ENCODE measurements around the gene MYOM1.

MYOM1 gene

GRCh38 chr18:3183103-3183717, 36.6 kb downstream of the MYOM1 start:
- DNase-seq, result no peak

DNA sequence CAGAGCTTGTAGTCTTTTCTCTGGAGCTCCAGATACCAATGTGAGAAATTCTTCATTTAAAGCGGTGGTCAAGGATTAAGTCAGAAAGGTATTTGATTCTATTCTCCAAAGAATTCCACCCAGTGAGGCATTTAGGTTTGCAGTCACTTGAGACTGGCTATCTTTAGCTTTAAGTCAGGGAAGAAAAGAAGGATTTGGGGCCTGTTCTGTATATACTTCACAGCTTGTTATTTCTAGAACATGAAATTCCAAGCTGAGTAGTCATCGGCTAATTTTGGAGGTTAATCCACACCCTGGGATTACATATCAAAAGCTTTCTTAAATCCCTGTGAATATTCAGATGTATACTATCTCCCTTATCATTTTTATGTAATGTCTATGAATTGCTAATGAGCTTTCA, 39.4 kb downstream of the MYOM1 start:
- no peak for DNase-seq

DNA sequence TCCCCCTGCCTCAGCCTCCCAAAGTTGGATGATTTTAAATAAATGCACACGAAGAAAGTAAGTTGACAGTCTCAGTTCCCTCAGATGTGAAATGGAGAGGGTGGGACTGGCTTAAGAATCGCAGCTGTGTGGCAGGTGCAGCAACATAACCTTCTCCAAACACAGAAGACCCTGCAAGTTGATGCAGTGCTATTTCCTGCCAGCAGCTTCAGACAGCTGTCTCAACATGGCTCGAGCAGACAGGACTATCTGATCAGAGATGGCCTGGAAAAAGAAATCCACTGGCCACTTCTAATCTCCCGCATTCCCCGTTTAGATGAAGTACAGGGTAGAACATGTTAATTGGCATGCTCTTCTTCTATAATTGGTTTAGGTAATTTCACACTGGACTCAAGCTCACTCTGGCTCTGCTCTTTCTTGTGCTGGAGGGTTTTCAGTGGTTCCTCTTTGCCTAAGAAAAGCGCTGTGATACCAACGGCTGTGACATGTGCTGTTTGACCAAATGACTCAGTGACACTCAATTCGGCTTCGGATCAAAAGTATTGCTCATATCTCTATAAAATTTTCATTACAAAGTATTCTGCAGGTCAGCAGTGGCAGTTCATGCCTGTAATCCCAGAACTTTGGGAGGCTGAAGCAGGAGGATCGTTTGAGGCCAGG, 40.2 kb downstream of the MYOM1 start:
- DNase-seq, result no peak

DNA sequence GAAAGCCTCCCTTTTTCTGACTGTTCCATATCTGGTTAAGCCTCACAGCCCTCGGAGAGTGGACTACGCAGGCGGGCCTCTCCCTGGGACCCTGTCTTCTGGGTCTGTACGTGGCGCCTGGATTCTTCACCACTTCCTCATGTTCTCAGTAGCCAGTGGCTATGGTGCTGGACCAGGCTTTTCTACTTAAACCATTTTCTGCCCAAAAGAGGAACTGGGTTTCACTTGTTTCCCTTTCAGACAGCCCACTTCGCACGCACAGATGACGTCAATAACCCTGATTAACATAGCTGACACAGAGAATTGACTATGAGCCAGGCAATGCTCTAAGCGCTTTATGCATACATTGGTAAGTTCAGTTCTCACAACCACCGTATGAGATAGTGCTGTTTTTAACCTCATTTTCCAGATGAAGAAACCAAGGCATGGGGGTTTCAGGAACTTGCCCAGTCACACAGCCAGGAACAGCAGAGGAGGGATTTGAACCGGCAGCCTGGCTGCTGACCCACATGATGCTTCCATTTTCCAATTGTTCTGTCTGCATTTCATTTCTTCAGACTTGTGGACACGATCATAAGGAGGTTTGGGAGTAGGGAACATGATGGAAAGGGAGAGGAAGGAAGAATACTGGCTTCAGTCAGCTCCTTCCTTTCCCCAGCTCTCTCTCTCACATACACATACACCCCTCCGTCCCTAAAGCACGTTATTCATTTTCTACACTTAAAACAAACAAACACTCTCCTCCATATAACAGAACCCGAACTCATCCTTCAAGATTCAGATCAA, 41.7 kb downstream of the MYOM1 start:
- DNase-seq, result no peak

DNA sequence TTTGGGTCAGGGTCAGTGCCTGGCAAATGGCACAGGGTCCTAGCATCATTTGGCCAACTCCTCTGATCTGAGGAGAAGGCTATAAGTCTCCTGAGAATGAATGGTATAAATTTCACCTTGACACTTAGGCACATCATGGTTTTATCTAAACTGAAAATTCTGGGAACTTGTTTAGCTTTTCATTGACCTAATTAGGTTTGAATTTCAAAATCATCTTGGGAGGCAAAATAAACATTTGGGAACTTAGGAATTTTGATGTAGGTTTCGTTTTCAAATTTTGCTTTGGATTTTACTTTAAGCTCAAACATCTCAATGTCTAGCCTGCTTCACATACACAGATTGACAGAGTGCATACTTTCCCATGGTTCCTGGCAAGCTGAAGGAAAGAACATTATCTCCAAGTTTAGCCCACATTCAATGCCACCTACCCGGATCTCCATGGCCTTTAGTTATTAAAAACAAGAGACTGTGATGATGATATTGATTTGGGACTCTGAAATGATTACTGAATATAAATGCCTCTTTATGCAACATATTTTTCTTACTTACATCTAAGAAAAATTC, 44.5 kb downstream of the MYOM1 start:
- no peak for DNase-seq

GRCh38 chr18:3172097-3172496, 47.7 kb downstream of the MYOM1 start:
- no peak for DNase-seq

DNA sequence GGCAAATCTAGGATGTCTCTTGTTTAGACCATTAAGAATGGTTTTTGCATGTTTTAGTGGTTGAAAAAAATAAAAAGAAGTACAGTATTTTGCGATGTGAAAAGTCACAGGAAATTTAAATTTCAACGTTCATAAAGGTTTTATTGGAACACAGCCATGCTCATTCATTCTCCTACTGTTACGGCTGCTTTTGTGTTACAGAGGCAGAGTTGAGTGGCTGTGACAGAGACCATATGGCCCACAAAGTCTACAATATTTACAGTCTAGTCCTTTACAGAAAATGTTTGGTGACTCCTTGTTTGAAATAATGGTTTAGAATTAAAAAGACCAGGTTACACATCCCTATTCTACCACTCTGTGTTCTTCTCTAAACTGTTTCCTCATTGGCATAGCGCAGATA, 48.1 kb downstream of the MYOM1 start:
- DNase-seq, result no peak

GRCh38 chr18:3170441-3171161, 49.2 kb downstream of the MYOM1 start:
- DNase-seq, result no peak

GRCh38 chr18:3164381-3164780, 55.4 kb downstream of the MYOM1 start:
- DNase-seq, result no peak

GRCh38 chr18:3163968-3164367, 55.8 kb downstream of the MYOM1 start:
- no peak for DNase-seq

DNA sequence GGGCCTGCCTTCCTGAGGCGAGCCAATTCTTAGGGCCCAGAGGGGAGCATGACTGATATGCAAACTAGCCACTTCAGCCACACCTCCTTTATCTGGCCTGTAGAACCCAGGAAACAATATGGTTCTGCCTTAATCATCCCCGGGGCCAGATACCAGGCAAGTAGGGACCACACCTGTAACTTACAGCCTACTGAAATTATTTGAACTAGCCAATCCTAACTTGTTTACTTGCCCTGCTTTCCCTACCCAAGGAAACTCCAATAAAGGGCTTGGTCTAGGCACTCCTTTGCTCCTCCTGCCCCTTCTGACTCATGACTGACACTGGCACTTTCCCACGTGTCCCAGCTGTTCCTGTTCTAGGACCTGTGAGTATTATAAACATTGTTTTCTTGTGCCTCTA, 57.6 kb downstream of the MYOM1 start:
- no peak for DNase-seq

DNA sequence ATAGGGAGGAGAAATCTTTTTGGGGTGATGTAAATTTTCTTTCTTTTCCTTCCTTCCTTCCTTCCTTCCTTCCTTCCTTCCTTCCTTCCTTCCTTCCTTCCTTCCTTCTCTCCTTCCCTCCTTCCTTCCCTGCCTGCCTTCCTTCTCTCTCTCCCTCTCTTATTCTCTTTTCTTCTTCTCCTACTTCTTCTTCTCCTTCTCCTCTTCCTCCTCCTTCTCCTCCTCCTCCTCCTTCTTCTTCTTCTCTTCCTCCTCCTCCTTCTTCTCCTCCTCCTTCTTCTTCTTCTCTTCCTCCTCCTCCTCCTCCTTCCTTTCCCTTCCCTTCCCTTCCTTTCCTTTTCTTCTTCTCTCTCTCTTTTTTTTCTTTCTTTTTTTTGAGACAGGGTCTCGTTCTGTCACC, 59.9 kb downstream of the MYOM1 start:
- DNase-seq, result no peak

- no peak for DNase-seq
These were observed 62.2 kb downstream of the MYOM1 start for GRCh38 chr18:3157606-3158005.

DNA sequence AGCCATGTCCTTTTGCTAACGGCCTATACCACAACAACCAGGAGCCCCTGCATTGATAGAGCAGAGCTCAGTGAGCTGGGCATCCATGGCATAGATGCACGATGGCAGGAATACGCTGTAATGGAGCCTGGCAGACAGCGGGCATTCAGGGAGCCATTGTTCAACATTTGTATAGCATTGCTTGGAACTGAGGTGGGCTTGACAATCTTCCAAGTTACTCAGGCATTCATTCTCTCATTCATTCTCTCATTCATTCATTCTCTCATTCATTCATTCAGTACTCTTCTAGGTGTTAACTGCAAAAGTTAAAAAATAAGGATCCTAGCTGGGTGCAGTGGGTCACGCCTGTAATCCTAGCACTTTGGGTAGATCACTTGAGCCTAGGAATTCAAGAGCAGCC, 62.7 kb downstream of the MYOM1 start:
- DNase-seq, result no peak

- no peak for DNase-seq
These were observed 63.5 kb downstream of the MYOM1 start for GRCh38 chr18:3156325-3156640.

DNA sequence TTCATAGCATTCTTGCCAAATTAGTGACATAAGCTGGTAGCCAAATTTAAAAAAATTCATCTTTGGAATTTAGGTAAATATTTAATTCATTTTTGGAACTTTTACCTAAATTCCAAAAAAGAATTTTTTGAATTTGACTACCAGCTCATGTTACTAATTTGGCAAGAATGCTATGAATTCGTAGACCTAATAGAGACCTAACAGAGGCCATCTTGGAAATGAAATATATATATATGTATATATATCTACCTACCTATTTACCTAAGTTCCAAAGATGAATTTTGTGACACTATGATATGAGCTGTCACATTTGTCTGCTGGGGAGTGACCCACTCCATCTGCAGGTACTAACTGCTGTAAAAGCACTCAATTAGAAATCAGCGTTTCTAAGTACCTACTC, 65.6 kb downstream of the MYOM1 start:
- no peak for DNase-seq

- no peak for DNase-seq
These were observed 66.6 kb downstream of the MYOM1 start for GRCh38 chr18:3153107-3153704.

- no peak for DNase-seq
These were observed 67.5 kb downstream of the MYOM1 start for GRCh38 chr18:3152294-3152693.

- peak; percentile 46 for DNase-seq
These were observed 68.1 kb downstream of the MYOM1 start for GRCh38 chr18:3151399-3152264.

GRCh38 chr18:3150688-3151087, 69.1 kb downstream of the MYOM1 start:
- no peak for DNase-seq

DNA sequence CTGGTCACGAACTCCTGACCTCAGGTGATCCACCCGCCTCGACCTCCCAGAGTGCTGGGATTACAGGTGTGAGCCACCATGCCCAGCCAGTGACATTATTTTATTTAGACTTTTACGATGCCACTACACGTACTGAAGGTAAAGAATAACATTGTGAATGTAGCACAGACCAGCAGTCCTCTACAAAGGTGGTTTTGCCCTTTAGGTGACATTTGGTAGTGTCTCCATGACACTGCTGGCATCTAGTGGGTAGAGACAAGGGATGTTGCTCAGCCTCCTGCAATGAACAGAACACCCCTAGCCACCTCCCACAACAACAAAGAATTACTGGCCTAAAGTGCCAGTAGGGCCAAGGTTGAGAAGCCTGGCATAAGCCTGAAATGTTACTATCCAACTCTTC, 69.5 kb downstream of the MYOM1 start:
- DNase-seq, result no peak

- DNase-seq, result no peak
These were observed 70.7 kb downstream of the MYOM1 start for GRCh38 chr18:3148930-3149535.
